ENCODE measurements around the gene CCDC3. TPM values are rescaled to one million over a fixed set of nuclear protein-coding genes. Genes with fewer than 3 reads are reported as not detected.
A peak's percentile ranks its signal among the peaks of the same experiment; 100 is the strongest.

CCDC3 gene
- total RNA-seq (2012; rRNA removed) (under 0.01 and 0.36 TPM in 2 replicates), polyA plus RNA-seq (2012; rRNA removed) (0.24 and 0.29 TPM in 2 replicates), Bru-seq, nascent RNA (percentile 34 among the genes with signal in this experiment), BruChase-seq, experiment 1, labeled RNA remaining after a 6-hour chase (percentile 44 among the genes with signal in this experiment), BruChase-seq, experiment 2, labeled RNA remaining after a 2-hour chase (percentile 43 among the genes with signal in this experiment)
- polyA plus RNA-seq (2012; cell fraction: cytosol; rRNA removed): 0.13 and 0.20 TPM in 2 replicates
- polyA plus RNA-seq (2012; cell fraction: nucleus; rRNA removed; ENCODE audit: low replicate concordance): 0.11 and 0.13 TPM in 2 replicates
- long read RNA-seq, transcript CCDC3-201 (3 exons, 2,731 nt): major isoform, 5 of 5 reads
- long read RNA-seq, partial matches to known transcripts: 0 of 5 reads
- long read RNA-seq, other reads (novel, unspliced or antisense): 0 of 5 reads

DNA sequence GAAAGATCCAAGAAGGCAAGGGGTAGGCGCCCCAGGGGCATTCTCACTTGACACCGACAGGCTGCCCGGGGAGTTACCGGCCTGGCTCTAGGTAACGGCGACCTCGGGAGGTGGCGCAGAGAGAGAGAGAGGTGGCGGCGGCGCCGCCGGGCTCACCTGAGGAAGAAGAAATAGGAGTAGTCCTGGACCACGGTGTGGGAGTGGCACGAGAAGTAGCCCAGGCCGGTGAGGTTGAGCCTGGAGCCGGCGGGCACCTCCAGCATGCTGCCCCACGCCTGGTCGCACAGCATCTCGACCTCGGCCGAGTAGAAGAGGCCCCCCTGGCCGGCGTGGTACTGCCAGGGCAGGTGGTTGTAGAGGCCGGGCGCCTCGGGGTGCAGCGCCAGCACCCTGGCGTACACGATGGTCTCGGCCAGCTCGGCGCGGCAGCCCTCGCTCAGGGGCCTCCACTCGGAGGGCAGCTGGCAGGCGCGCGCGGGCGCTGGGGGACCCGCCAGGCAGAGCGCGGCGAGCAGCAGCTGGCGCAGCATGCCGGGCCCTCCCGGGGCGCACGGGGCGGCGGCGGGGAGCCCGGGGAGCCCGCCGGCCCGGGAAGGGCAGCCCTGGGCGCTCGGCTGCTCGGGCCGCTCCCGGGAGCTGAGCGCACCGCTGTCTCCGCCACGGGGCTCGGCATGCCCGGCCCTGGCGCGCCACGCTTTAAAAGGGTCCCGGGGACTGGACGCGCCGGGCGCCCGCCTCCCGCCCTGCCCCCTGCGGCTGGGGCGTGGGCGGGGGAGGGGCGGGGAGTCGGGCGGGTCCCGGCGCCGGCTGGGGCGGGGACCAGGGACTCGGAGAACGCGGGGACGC lies at the start of gene CCDC3:
TSS of gene CCDC3 (minus strand) at position 673 of the 846 bp plus-strand sequence. CDS start at position 530, 143 bp downstream.
- POLR2A ChIA-PET (ENCODE audit: unreplicated experiment): no interaction called here
- H3K14ac ChIP-seq (replicated peaks; ENCODE audit: low read depth, low read length): no peak within 1 kb of the TSS

More for the DNA sequence above, at the start of gene CCDC3:
- H3K56ac ChIP-seq (ENCODE audit: extremely low read depth, insufficient read depth, low read length): no peak within 1 kb of the TSS
- no peak for TF ChIP-seq SMC3 (IDR thresholded peaks at IDR 0.05; ENCODE audit: low read depth, low read length)
- no peak for TF ChIP-seq MXI1 (IDR thresholded peaks at IDR 0.05; ENCODE audit: borderline replicate concordance, low read depth, low read length)
- no peak for TF ChIP-seq MAFK (IDR thresholded peaks at IDR 0.05; ENCODE audit: low read depth, low read length)
- TF ChIP-seq POLR2A (IDR thresholded peaks at IDR 0.05; ENCODE audit: low read depth, low read length): no peak
- TF ChIP-seq RCOR1 (IDR thresholded peaks at IDR 0.05; ENCODE audit: insufficient replicate concordance, low read length): no peak
- no peak for TF ChIP-seq CEBPB (IDR thresholded peaks at IDR 0.05; ENCODE audit: low read depth, low read length)
- TF ChIP-seq NFE2L2 (IDR thresholded peaks at IDR 0.05; ENCODE audit: low read depth, low read length): no peak
- no peak within 1 kb of the TSS for H2AK9ac ChIP-seq (replicated peaks; ENCODE audit: low read depth, low read length, poor library complexity)
- H4K8ac ChIP-seq (ENCODE audit: low read depth in 2 of 2, low read length in 2 of 2): no peak within 1 kb of the TSS
- no peak for DNase-seq
- no peak within 1 kb of the TSS for H3K27ac ChIP-seq (ENCODE audit: insufficient read depth, low read length)
- no peaks in the 10 kb centered on the region for H4K20me1 ChIP-seq (ENCODE audit: insufficient read depth, low read length)
- H4K5ac ChIP-seq (ENCODE audit: low read depth, low read length): no peak within 1 kb of the TSS
- peak within 1 kb of the TSS; percentile 50 for H3K4me3 ChIP-seq (ENCODE audit: insufficient read depth, low read depth, low read length)
- WGBS, 2 experiments (ENCODE audit: extremely low coverage in 2 of 2, insufficient read length in 1 of 2): 6% methylated on average over 24 of the region's 93 CpGs; no CpG with 5 or more reads in 1 of the 2 experiments
- H3K27me3 ChIP-seq (ENCODE audit: control insufficient read depth, insufficient read depth, low read length): peaks cover 18% of the 10 kb centered on the region
- H3K4ac ChIP-seq (ENCODE audit: low read depth, low read length): no peak within 1 kb of the TSS
- H3K4me2 ChIP-seq (ENCODE audit: low read depth, low read length): peak within 1 kb of the TSS; percentile 86
- no peak within 1 kb of the TSS for H2AK5ac ChIP-seq (ENCODE audit: low read depth, low read length)
- H3K9ac ChIP-seq (ENCODE audit: low read depth, low read length): peak within 1 kb of the TSS; percentile 68; the same call in 1 of the 2 replicates
- dilution Hi-C loops (cut with HindIII; ENCODE audit: low sequenced_read_pairs, unreplicated experiment): no loop called here
- no TSS peak for BruUV-seq (replicated peaks)
- ATAC-seq (ENCODE audit: low read depth): peak; percentile 88
- no peaks in the 10 kb centered on the region for H3K79me1 ChIP-seq (ENCODE audit: low read depth in 1 of 2, low read length in 2 of 2)
- H2AFZ ChIP-seq (replicated peaks; ENCODE audit: low read length, poor library complexity): peak within 1 kb of the TSS; percentile 69
- H3K9me3 ChIP-seq (ENCODE audit: control insufficient read depth, insufficient read depth, low read length): no peaks in the 10 kb centered on the region
- no peak within 1 kb of the TSS for H3K18ac ChIP-seq (ENCODE audit: low read depth, low read length)
- no peak within 1 kb of the TSS for H2BK5ac ChIP-seq (ENCODE audit: low read depth, low read length, poor library complexity, severe bottlenecking)
- intact Hi-C loops (cut with micrococcal nuclease): no loop called here
- in situ Hi-C loops (cut with MboI; ENCODE audit: low sequenced_read_pairs): no loop called here
- H3K4me1 ChIP-seq (ENCODE audit: control insufficient read depth, insufficient read depth, low read length): no peaks in the 10 kb centered on the region; the same call in 1 of the 2 replicates
- H4K91ac ChIP-seq (ENCODE audit: insufficient read depth, low read depth, low read length): no peak within 1 kb of the TSS
- CTCF ChIA-PET: no interaction called here
- no peaks in the 10 kb centered on the region for H3K9me1 ChIP-seq (ENCODE audit: insufficient read depth, low read length)
- no peak within 1 kb of the TSS for H3K23ac ChIP-seq (ENCODE audit: low read depth, low read length)
- H2BK20ac ChIP-seq (ENCODE audit: low read depth, low read length): no peak within 1 kb of the TSS
- H3K36me3 ChIP-seq (ENCODE audit: control insufficient read depth, insufficient read depth, low read length): no peaks in the 10 kb centered on the region
- no peak within 1 kb of the TSS for H2BK15ac ChIP-seq (ENCODE audit: low read depth, low read length)
- no peak within 1 kb of the TSS for H2BK120ac ChIP-seq (ENCODE audit: low read depth, low read length)
